Activated CD8-positive, alpha-beta memory T cell treated with anti-CD3 and anti-CD28 coated beads, Interleukin-2, amount 50 U/mL, for 4 hours (primary cell): Measurements from ENCODE around the gene SMURF1.

Experiments used
- DNase-seq: peaks from one replicate; pipeline ENCODE4 v3.0.0-alpha.2; 2020

Gene SMURF1

GRCh38 chr7:99002148-99002826, 141.6 kb downstream of the SMURF1 start:
- no peak for DNase-seq

GRCh38 chr7:99001482-99002147, 142.3 kb downstream of the SMURF1 start:
- no peak for DNase-seq

GRCh38 chr7:99000904-99001465, 142.9 kb downstream of the SMURF1 start:
- no peak for DNase-seq

GRCh38 chr7:99000196-99000903, 143.6 kb downstream of the SMURF1 start:
- DNase-seq: no peak

- no peak for DNase-seq
Observed at GRCh38 chr7:98998821-98999725, 144.8 kb downstream of the SMURF1 start.

GRCh38 chr7:98997846-98998245, 146.1 kb downstream of the SMURF1 start:
- no peak for DNase-seq

- no peak for DNase-seq
Observed at GRCh38 chr7:98996150-98996552, 147.8 kb downstream of the SMURF1 start.

- no peak for DNase-seq
Observed at GRCh38 chr7:98995523-98996149, 148.3 kb downstream of the SMURF1 start.

GRCh38 chr7:98995111-98995510, 148.8 kb downstream of the SMURF1 start:
- DNase-seq: no peak

- DNase-seq: no peak
Observed at GRCh38 chr7:98994046-98994944, 149.6 kb downstream of the SMURF1 start.

- DNase-seq: no peak
Observed at GRCh38 chr7:98993024-98993897, 150.6 kb downstream of the SMURF1 start.

GRCh38 chr7:98992076-98992475, 151.8 kb downstream of the SMURF1 start:
- DNase-seq: no peak

GRCh38 chr7:98991141-98991540, 152.8 kb downstream of the SMURF1 start:
- DNase-seq: no peak

- no peak for DNase-seq
Observed at GRCh38 chr7:98990356-98990755, 153.6 kb downstream of the SMURF1 start.

GRCh38 chr7:98988641-98989040, 155.3 kb downstream of the SMURF1 start:
- DNase-seq: no peak

GRCh38 chr7:98985945-98986344, 158.0 kb downstream of the SMURF1 start:
- no peak for DNase-seq

GRCh38 chr7:98985406-98985805, 158.5 kb downstream of the SMURF1 start:
- no peak for DNase-seq

GRCh38 chr7:98984126-98984525, 159.8 kb downstream of the SMURF1 start:
- DNase-seq: no peak

GRCh38 chr7:98982686-98983085, 161.2 kb downstream of the SMURF1 start:
- DNase-seq: no peak

GRCh38 chr7:98981701-98982100, 162.2 kb downstream of the SMURF1 start:
- DNase-seq: no peak
